H4 (cell line): ENCODE measurements around the gene CDC6. TPM values are rescaled to one million over a fixed set of nuclear protein-coding genes. Genes with fewer than 3 reads are reported as not detected.

ENCODE experiments used
- DNase-seq: peaks from one replicate; pipeline ENCODE4 v3.0.0-alpha.2; 2015; ENCODE audit warnings: low spot score
- total RNA-seq: library from RNA; depleted of rRNA; stranded (reverse); fragments of >200 nt; shearing (Covaris generic); gene quantifications from 2 replicates; pipeline ENCODE4 v1.2.3, GENCODE V29; 2014

Gene CDC6
- total RNA-seq, 1 experiment from 2014 or later, result 62.5 TPM

DNA sequence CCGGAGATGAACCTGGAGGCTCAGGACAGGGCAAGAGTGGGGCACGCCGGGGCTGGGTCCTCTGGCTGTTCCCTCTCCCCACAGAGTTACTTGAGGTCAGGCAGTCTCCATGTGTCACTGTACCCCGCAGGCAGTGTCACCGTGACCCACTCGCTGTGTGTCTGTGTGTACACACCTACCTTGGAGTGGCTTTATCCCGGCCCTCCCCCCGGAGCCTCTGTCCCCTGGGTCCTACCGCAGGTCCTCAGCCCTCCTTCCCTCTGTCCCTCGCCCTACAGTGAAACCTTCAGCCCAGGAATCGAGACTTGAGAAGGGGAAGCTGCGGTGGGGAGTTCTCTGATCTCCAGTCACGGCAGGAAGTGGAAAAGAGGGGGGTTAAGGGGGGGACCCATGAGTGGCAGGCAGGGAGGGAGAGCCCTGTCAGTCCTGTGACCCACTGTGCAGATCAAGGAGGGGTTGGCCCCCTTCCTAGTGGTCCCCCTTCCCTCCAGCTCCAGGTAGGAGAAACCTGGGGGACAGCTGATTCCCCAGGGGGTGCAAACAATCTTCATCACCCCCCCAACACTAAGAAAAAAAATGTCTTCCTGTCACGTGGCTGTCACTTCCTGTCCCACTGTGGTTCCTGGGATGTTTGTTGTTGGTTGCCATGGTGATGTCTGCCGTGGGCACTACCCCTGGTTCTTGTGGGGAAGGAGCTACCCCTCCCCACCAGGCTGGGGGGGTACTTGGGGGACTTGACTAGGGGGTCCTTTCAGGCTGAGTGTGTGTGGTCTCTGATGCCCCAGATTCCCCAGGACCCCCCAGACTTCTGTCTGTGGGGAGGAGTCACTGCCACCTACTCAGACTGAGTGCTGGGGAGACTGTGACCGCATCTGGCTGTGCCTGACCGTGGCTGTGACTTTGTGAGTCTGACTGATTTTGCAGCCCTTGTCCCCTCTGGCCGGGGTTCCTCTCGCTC, 35.0 kb downstream of the CDC6 start:
- peak; percentile 90 for DNase-seq

DNA sequence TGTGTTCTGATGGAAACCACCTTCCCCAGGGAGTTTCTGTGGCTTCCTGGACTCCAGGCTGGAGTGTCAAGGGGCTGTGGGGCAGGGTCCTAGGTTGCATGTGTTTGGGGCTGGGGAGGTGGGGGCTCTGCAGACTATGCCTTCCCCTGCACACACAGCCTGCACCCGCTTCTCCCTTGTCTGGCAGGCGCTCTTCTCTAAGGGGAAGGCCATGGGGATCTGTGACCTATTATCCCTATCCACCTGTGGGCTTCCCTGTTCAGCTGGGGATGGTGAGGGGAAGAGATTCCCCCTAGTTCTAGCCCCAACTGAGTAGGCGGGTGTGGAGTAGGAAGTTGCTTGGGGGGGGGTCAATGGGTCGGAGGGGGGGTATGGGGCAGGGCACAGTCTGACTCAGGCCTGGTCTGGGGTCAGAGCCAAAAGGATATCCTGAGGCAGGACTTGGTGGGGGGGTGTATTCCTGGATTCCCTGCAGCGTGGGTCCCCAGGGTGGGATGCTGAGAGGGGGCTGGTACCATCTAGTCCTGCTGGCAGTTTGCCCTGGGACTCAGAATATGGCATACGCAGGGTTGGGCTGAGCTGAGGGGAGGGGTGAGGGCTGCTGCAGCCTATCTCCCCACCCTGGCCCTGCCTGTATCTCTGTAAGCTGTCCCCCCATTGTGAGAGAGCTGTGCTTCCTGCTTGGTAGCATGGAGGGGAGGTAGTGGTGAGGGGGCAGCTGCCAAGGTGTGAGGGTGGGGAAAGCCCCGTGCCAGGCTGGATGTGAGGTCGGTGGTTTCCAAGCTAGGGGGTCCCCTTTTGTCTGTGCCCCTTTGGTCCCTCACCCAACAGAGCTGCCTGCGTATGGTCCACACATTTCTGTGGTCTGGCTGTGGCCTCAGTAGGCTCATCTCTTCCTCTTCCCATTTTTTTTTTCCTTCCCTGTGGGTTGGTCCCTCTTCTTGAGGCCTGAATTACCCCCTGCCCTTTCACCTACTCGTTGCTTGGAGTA, 36.0 kb downstream of the CDC6 start:
- DNase-seq, result no peak

DNA sequence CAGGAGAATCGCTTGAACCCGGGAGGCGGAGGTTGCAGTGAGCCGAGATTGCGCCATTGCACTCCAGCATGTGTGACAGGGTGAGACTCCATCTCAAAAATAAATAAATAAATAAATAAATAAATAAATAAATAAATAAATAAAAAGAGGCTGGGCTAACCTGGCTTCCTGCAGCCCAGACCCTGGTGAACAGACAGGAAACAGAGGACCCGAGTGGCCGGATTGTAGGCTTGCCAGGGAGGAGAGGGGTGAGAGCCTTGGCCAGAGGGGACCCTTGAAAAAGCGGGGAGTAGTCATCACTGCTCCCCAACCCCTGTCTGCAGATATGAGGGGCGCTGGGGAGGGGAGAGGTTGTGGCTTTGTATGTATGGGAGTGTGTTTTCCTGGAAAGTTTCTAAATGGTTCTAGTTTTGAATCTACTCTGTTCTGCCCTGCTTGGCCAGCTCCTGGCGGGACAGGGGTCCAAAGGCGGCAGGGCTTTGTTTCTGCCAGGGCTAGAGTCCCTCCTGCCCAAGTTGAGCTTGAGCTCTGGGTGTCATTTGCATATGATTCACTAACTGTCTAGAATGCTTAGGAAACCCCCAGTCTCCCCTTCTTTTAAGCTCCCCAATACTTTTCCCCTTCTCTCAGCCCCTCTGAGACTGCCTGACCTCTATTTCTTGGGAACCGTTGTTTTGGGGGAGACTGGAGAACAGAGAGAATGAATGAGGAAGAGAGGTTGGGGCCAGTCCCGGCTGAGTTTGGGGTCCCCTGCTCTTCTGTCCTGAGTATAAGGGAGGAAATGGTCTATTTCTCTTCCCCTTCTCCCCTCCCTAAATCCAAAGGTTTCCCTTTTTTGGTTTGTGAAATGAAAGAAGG, 37.7 kb downstream of the CDC6 start:
- no peak for DNase-seq

DNA sequence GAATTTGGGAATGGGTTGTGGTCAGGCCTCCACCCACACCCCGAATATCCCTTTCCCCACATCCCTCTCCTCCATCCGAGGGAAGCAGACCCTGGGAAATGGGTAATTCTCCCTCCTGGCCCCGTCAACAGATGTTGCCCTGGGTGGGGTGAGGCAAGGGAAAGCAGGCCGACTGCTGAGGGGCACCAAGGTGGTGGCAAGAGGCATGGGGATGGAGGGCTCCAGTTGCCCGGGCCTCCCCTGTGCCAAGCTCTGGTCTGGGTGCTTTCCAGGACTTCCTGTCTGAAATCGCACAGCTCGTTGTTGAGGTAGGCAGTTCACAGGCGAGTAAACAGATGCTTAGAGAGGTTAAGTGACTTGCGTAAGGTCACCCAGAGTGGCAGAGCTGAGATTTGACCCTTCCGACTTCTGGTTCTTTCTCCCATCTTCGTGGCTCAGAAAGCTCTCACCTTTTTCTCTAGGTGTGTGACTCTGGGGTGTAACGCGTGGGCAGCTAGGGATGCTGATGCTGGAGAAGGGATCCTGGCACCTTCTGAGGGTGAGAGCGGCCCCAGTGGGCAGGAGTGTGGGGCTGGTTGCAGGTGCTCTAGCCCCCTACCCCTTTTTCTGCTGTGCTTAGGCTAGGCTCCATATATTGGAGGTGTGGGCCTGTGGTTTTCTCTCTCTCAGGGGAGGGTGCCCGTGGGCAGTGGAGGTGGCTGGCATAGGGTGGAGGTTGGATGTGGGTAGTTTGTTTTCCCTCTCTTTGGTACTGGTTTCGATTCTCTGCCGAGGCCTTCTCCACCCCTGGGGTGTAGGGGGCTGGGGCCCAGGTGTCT, 38.5 kb downstream of the CDC6 start:
- peak; percentile 57 for DNase-seq

DNA sequence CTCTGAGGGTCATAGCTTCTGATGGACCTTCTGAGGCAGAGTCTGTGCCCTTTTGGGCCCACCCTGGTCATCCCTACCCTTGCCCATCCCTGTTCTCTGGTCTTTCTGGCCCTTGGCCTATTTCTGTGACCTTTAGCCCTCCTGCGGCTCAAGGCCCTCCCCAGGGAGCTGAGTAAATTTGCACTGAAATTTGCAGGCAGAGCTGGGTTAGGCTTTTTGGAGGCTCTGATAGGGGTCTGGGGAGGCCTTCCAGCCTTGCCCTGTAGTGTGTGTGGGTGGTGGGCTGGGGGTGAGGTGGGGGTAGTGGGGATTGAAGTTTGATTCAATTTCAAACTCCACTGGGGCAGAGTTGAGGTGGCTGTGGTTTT, 39.1 kb downstream of the CDC6 start:
- no peak for DNase-seq

DNA sequence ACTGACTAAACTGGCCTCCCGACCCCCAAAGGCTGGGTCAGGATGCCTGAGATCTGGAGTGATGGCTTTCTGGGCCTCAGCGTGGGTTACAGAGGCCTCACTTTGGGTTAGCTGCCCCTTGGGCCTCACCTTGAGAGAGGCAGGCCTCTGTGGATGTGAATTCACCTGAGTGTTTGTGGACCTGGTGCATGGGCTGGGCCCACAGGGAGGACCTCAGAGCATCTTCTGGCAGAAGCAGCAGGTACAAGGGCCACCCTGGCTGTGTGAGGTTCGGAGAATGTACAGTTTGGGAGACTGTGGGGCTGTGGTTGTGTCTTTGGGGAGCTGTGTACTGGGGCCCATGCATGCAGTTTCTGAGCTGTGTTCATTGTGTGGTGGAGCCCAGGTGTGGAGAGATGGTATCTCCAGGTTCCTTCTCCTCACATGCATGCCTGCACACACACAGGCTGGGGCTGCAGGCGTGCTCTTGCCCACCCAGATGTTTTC, 39.6 kb downstream of the CDC6 start:
- no peak for DNase-seq

DNA sequence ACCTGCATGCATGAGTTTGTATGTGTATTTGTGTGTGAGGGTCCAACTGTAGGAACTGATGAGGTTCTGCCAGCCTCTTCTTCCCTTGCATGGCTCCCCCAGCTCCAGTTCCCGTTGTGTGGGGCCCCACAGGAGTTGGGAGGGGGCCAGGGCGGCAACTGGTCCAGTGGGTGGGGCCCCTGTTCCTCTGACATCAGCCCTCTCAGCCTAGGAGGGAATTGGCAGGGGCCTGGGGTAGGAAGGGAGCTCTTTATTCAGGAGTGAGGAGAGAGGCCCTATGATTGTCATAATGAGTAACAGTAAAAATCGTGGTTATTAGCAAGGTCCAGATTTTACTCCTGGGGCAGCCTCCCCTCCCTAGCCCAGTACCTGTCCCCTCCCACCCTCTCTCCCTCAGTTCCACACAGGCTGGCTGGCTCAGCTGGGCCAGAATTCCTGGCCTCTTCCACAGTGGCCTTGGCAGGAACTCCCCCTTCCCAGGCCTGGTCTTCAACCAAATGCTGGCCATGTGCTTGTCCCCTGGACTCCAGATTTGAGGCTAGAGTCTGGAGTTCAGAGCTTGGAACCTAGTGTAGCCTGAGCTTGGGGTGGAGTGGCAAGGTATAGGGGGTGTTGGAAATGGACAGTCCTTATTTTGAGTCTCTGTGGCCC, 40.2 kb downstream of the CDC6 start:
- no peak for DNase-seq

DNA sequence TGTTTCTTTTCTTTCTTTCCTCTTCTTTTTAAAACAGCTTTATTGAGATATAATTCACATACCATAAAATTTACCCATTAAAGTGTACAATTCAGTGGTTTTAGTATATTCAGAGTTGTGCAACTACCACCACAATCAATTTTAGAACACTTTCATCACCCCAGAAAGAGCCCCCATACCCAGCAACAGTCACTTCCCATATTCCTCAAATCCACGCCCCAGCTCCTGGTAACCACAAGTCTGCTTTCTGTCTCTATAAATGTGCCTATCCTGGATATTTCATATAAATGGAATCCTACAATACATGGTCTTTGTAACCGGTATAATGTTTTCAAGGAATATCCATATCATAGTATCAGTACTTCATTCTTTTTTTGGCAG, 40.7 kb downstream of the CDC6 start:
- no peak for DNase-seq

DNA sequence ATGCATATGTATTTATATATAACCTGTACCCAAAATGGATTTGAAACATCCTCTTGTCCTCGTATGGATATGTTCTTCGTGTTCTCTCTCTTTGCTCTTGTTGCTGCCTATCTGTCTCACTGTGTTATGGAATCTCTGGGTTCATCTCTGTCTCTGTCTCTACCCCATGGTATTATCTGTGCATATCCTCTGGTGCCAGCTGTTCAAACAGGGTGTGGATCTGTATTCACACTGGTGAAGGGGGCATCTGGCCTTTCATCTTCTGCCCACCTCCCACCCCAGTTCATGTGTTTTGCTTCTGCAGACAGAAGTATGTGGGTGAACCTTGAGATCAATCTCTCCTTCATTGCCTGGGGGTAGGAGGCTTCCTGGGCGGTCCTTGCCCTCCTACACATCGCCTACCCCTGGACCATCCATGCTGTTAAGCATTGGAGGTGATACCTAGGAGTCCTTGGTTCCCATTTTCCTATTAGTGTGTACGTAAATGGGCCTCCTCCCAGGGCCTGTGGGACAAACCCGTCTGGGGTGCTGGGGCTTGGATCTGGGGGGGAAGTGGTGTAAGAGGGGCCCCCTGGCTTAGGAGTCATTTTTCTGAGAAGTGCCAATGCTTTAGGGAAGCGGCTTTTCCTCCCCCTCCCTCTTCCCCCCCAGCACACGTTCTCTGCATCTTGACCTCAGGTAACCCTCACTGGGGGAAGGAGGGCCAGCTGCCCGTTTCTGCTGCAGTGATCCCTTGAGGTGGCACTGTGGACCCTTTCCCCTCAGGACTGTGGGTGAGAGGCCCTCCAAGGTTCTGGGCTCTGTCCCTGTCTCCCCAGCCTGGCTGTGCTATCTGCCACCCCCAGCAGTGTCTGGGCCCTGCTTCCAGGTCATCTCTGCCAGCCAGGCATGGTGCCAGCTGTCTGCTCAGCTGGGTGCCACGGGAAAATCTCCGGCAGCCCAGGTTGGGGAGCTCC, 42.4 kb downstream of the CDC6 start:
- DNase-seq, result peak; percentile 51

DNA sequence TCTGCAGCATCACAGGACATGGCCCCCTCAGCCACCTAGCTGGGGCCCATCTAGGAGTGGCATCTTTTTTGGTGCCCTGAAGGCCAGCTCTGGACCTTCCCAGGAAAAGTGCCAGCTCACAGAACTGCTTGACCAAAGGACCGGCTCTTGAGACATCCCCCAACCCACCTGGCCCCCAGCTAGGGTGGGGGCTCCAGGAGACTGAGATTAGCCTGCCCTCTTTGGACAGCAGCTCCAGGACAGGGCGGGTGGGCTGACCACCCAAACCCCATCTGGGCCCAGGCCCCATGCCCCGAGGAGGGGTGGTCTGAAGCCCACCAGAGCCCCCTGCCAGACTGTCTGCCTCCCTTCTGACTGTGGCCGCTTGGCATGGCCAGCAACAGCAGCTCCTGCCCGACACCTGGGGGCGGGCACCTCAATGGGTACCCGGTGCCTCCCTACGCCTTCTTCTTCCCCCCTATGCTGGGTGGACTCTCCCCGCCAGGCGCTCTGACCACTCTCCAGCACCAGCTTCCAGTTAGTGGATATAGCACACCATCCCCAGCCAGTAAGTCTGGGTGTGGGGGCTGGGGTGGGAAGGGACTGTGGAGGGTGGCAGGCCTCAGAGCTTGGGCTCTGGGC, 43.3 kb downstream of the CDC6 start:
- no peak for DNase-seq

DNA sequence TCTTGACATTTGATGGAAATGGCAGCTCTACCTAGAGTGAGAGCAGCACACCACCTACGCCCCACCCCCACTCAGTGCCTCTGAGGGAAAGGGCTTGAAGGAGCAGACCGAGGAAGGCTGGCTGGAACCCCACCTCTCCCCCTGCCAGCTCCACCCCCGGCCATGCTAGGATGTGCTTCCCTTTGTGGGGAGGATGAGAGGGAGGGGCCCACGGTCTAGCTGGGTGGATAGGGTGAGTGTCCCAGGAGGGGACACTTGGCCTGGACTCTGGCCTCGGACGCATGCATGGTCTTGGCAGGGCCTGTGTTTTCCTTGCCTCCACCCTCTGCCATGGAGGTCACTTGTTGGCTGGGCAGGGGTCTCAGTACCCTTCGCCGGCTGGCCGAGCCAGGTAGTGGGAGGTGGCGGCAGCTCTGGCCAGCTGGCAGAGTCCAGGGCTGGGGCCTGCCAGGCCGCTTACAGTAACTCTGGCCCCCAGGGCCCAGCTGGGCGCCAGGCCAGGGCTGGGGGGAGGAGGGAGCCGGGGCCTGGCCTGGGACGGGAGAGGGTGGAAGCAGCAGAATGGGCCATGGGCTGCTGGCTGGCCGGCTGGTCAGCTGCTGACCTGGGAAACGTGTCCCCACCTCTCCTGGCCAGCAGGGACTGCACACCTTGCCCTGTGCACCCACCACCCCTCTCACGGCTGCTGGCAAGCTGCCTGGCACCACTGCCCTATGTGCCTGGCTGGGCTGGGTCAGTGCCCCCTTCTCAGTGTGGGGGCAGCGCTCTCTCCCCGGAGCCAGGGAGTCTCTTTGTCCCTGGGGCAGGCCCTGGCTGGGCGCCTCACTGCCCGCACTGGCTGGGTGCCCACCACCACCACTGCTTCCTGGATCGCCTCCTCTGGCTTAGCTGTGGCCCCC, 44.3 kb downstream of the CDC6 start:
- peak; percentile 89 for DNase-seq

DNA sequence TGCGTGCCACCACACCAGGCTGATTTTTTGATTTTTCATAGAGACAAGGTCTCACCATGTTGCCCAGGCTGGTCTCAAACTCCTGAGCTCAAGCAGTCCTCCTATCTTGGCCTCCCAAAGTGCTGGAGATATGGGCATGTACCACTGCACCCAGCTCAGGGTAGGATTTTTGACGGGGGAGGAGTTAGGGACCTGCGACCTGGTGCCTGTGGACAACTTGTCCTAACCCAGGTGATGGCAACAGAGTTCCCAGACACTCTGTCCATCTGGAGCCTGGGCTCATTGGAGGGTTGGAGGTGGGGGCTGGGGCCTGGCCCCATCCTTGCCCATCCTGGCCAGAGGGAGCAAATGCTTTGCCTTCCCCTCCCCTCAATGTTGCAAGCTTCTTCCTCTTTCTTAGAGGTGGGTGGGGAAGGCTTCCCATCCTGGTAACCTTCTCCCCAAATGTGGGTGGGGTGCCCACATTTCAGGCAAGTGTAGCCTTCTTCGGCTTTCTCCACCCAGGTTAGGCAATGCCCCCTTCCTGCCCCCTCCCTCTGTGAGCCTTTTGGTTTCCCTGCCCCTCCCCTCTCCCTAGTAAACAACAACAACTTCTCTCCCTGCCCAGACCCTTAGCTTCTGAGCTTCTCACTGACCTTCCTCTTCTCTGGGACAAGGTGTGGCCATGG, 46.2 kb downstream of the CDC6 start:
- no peak for DNase-seq

DNA sequence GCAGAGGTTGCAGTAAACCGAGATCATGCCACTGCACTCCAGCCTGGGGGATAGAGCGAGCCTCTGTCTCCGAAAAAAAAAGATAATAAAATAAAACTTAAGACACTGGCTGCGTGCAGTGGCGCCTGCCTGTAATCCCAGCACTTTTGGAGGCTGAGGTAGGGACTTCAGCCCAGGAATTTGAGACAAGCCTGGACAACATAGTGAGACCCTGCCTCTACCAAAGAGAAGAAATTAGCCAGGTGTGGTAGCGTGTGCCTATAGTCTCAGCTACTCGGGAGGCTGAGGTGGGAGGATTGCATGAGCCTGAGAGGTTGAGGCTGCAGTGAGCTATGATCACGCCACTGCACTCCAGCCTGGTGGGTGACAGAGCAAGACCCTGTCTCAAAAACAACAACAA, 47.9 kb downstream of the CDC6 start:
- DNase-seq, result no peak

DNA sequence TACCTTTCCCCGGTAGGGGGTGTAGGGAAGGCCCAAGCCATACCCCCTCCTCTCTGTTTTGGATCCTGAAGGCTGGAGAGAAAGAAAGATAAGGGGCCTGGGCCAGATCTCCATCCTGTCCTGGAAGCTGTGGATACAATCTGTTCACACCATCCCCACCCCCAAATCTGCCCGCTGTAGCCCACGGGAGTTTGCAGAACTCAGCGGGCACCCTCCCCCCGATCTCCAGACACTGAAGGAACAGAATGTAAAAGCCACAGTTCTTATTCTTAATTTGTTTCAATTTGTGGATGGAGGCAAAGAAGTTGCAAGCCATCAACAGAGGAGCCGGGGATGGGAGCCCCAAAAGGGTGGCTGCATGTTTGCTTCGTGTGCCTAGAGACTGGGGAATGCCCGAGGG, 49.7 kb downstream of the CDC6 start:
- DNase-seq, result no peak

DNA sequence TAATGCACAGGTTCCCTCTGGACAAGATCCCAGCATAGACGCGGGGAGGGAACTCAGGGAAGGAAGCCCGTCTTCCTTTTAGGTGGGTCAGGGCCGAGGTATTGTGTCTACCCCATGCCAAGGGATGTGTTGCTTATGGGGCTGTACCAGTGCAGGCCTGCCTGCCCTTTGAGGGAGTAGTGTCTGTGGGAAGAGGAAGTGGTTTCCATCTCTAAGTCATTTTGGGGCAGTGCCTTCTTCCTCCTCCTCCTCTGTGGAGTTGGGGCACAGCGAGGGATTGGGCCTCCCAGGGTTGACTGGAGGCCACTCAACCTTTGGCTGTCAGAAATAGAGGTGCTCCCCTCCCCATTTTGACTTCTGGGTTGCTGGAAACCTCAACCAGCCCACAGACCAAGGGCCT, 50.4 kb downstream of the CDC6 start:
- DNase-seq, result no peak

DNA sequence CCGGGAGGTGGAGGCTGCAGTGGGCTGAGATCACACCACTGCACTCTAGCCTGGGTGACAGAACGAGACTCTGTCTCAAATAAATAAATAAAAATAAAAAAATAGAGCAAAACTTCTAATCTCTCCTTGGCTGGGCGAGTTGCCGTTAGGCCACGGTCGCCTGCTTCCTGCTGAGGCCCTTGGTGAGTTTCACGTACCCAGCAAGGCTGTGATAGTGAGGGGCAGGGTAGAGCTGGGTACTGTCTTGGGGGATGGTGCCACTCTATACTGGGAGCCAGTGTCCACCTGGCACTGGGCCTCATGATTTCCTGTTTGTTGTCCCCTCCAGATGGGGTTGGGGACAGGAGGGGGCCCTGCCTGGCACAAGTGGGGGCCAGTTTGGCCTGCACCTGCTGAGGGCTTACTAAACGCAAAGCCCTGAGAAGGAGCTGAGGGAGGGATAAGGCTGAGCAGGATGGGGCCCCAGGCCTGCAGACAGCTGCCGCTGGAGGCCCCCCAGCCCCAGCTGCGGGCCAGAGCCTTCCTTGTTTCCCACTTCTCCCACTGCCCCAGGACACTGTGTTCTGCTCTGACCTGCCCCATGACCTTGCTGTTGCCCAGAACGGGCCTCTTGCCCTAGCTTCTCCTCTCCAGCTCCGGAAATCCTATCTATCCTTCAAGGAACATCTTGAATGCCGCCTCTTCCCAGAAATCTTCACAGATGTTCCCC, 51.4 kb downstream of the CDC6 start:
- DNase-seq, result no peak
